ENCODE data around the gene IGSF9. TPM values are rescaled to one million over a fixed set of nuclear protein-coding genes. Genes with fewer than 3 reads are reported as not detected.

Gene IGSF9
- total RNA-seq, 1 experiment from 2014 or later = not detected

- Histone ChIP-seq H3K4me3 (ENCODE audit: low read length) (no peak overlapping the region), H3K27ac (ENCODE audit: low read length) (no peak overlapping the region), H3K9me2 (replicated peaks; ENCODE audit: insufficient read depth, low read length) (no peaks in the 10 kb centered on the region), H3K9ac (ENCODE audit: low read length) (no peak overlapping the region), H3K9me3 (ENCODE audit: low read length) (no peaks in the 10 kb centered on the region), H3K36me3 (ENCODE audit: insufficient read depth, low read length) (no peaks in the 10 kb centered on the region), H3K4me2 (ENCODE audit: low read depth, low read length, poor library complexity, severe bottlenecking) (no peak overlapping the region), H4K20me1 (ENCODE audit: insufficient read depth, low read depth, low read length) (no peaks in the 10 kb centered on the region), H3K27me3 (ENCODE audit: low read length) (no peaks in the 10 kb centered on the region), H3K4me1 (ENCODE audit: low read length) (no peaks in the 10 kb centered on the region), H2AFZ (ENCODE audit: low read length) (no peak overlapping the region), H3K79me2 (ENCODE audit: low read length) (no peaks in the 10 kb centered on the region)
- DNase-seq = no peak
These were observed 25.5 kb upstream of the IGSF9 start for GRCh38 chr1:159970932-159971342.

GRCh38 chr1:159968901-159969300, 23.5 kb upstream of the IGSF9 start:
- H3K36me3 ChIP-seq (ENCODE audit: insufficient read depth, low read length) = no peaks in the 10 kb centered on the region
- H3K9me2 ChIP-seq (replicated peaks; ENCODE audit: insufficient read depth, low read length) = no peaks in the 10 kb centered on the region
- DNase-seq = no peak
- no peaks in the 10 kb centered on the region for H3K27me3 ChIP-seq (ENCODE audit: low read length)
- H3K27ac ChIP-seq (ENCODE audit: low read length) = no peak overlapping the region
- H2AFZ ChIP-seq (ENCODE audit: low read length) = no peak overlapping the region
- no peak overlapping the region for H3K9ac ChIP-seq (ENCODE audit: low read length)
- no peaks in the 10 kb centered on the region for H4K20me1 ChIP-seq (ENCODE audit: insufficient read depth, low read depth, low read length)
- no peaks in the 10 kb centered on the region for H3K4me1 ChIP-seq (ENCODE audit: low read length)
- no peak overlapping the region for H3K4me3 ChIP-seq (ENCODE audit: low read length)
- no peaks in the 10 kb centered on the region for H3K9me3 ChIP-seq (ENCODE audit: low read length)
- no peaks in the 10 kb centered on the region for H3K79me2 ChIP-seq (ENCODE audit: low read length)
- no peak overlapping the region for H3K4me2 ChIP-seq (ENCODE audit: low read depth, low read length, poor library complexity, severe bottlenecking)

GRCh38 chr1:159965263-159965662, 19.9 kb upstream of the IGSF9 start:
- 0 out of 2 replicates have a peak, but pooled peaks cover 5% of the 10 kb centered on the region for H3K27me3 ChIP-seq (ENCODE audit: low read length)
- no peak overlapping the region for H3K27ac ChIP-seq (ENCODE audit: low read length)

GRCh38 chr1:159964144-159964543, 18.7 kb upstream of the IGSF9 start:
- H3K36me3 ChIP-seq (ENCODE audit: insufficient read depth, low read length) = no peaks in the 10 kb centered on the region
- H4K20me1 ChIP-seq (ENCODE audit: insufficient read depth, low read depth, low read length) = no peaks in the 10 kb centered on the region
- no peak overlapping the region for H3K4me3 ChIP-seq (ENCODE audit: low read length)
- H3K79me2 ChIP-seq (ENCODE audit: low read length) = no peaks in the 10 kb centered on the region
- H3K9me2 ChIP-seq (replicated peaks; ENCODE audit: insufficient read depth, low read length) = no peaks in the 10 kb centered on the region
- H2AFZ ChIP-seq (ENCODE audit: low read length) = no peak overlapping the region
- no peaks in the 10 kb centered on the region for H3K9me3 ChIP-seq (ENCODE audit: low read length)
- H3K27ac ChIP-seq (ENCODE audit: low read length) = no peak overlapping the region
- H3K27me3 ChIP-seq (ENCODE audit: low read length) = 0 out of 2 replicates have a peak, but pooled peaks cover 5% of the 10 kb centered on the region
- no peak overlapping the region for H3K4me2 ChIP-seq (ENCODE audit: low read depth, low read length, poor library complexity, severe bottlenecking)
- H3K4me1 ChIP-seq (ENCODE audit: low read length) = no peaks in the 10 kb centered on the region
- no peak overlapping the region for H3K9ac ChIP-seq (ENCODE audit: low read length)
- no peak for DNase-seq

More at GRCh38 chr1:159965263-159965662, 19.9 kb upstream of the IGSF9 start:
- no peaks in the 10 kb centered on the region for H3K79me2 ChIP-seq (ENCODE audit: low read length)
- no peaks in the 10 kb centered on the region for H3K9me2 ChIP-seq (replicated peaks; ENCODE audit: insufficient read depth, low read length)
- no peak overlapping the region for H3K4me3 ChIP-seq (ENCODE audit: low read length)
- H3K9ac ChIP-seq (ENCODE audit: low read length) = no peak overlapping the region
- no peaks in the 10 kb centered on the region for H3K36me3 ChIP-seq (ENCODE audit: insufficient read depth, low read length)
- no peaks in the 10 kb centered on the region for H3K9me3 ChIP-seq (ENCODE audit: low read length)
- no peaks in the 10 kb centered on the region for H4K20me1 ChIP-seq (ENCODE audit: insufficient read depth, low read depth, low read length)
- no peak overlapping the region for H3K4me2 ChIP-seq (ENCODE audit: low read depth, low read length, poor library complexity, severe bottlenecking)
- no peaks in the 10 kb centered on the region for H3K4me1 ChIP-seq (ENCODE audit: low read length)
- DNase-seq = no peak
- H2AFZ ChIP-seq (ENCODE audit: low read length) = no peak overlapping the region

- Histone ChIP-seq H3K27me3 (ENCODE audit: low read length) (0 out of 2 replicates have a peak, but pooled peaks cover 5% of the 10 kb centered on the region), H3K4me1 (ENCODE audit: low read length) (no peaks in the 10 kb centered on the region), H3K27ac (ENCODE audit: low read length) (no peak overlapping the region), H3K9ac (ENCODE audit: low read length) (no peak overlapping the region), H3K36me3 (ENCODE audit: insufficient read depth, low read length) (no peaks in the 10 kb centered on the region), H3K4me2 (ENCODE audit: low read depth, low read length, poor library complexity, severe bottlenecking) (no peak overlapping the region), H4K20me1 (ENCODE audit: insufficient read depth, low read depth, low read length) (no peaks in the 10 kb centered on the region), H3K9me3 (ENCODE audit: low read length) (no peaks in the 10 kb centered on the region), H3K9me2 (replicated peaks; ENCODE audit: insufficient read depth, low read length) (no peaks in the 10 kb centered on the region), H2AFZ (ENCODE audit: low read length) (no peak overlapping the region), H3K4me3 (ENCODE audit: low read length) (no peak overlapping the region), H3K79me2 (ENCODE audit: low read length) (no peaks in the 10 kb centered on the region)
- no peak for DNase-seq
These were observed 16.8 kb upstream of the IGSF9 start for GRCh38 chr1:159962176-159962575.

GRCh38 chr1:159961636-159962035, 16.2 kb upstream of the IGSF9 start:
- Histone ChIP-seq H3K27me3 (ENCODE audit: low read length) (0 out of 2 replicates have a peak, but pooled peaks cover 5% of the 10 kb centered on the region), H3K4me3 (ENCODE audit: low read length) (no peak overlapping the region), H3K9me3 (ENCODE audit: low read length) (no peaks in the 10 kb centered on the region), H3K79me2 (ENCODE audit: low read length) (no peaks in the 10 kb centered on the region), H4K20me1 (ENCODE audit: insufficient read depth, low read depth, low read length) (no peaks in the 10 kb centered on the region), H3K9ac (ENCODE audit: low read length) (no peak overlapping the region), H3K9me2 (replicated peaks; ENCODE audit: insufficient read depth, low read length) (no peaks in the 10 kb centered on the region), H2AFZ (ENCODE audit: low read length) (no peak overlapping the region), H3K27ac (ENCODE audit: low read length) (no peak overlapping the region), H3K4me2 (ENCODE audit: low read depth, low read length, poor library complexity, severe bottlenecking) (no peak overlapping the region), H3K36me3 (ENCODE audit: insufficient read depth, low read length) (no peaks in the 10 kb centered on the region), H3K4me1 (ENCODE audit: low read length) (no peaks in the 10 kb centered on the region)
- no peak for DNase-seq

- no peak overlapping the region for H2AFZ ChIP-seq (ENCODE audit: low read length)
- no peak for DNase-seq
- H3K4me2 ChIP-seq (ENCODE audit: low read depth, low read length, poor library complexity, severe bottlenecking) = no peak overlapping the region
These were observed 15.4 kb upstream of the IGSF9 start for GRCh38 chr1:159960721-159961381.

GRCh38 chr1:159959451-159959850, 14.0 kb upstream of the IGSF9 start:
- Histone ChIP-seq H3K27ac (ENCODE audit: low read length) (no peak overlapping the region), H3K4me3 (ENCODE audit: low read length) (no peak overlapping the region), H2AFZ (ENCODE audit: low read length) (no peak overlapping the region), H3K4me1 (ENCODE audit: low read length) (no peaks in the 10 kb centered on the region), H3K4me2 (ENCODE audit: low read depth, low read length, poor library complexity, severe bottlenecking) (no peak overlapping the region), H3K9ac (ENCODE audit: low read length) (no peak overlapping the region), H3K27me3 (ENCODE audit: low read length) (0 out of 2 replicates have a peak, but pooled peaks cover 5% of the 10 kb centered on the region), H3K9me3 (ENCODE audit: low read length) (no peaks in the 10 kb centered on the region), H3K36me3 (ENCODE audit: insufficient read depth, low read length) (no peaks in the 10 kb centered on the region), H3K9me2 (replicated peaks; ENCODE audit: insufficient read depth, low read length) (no peaks in the 10 kb centered on the region), H4K20me1 (ENCODE audit: insufficient read depth, low read depth, low read length) (no peaks in the 10 kb centered on the region), H3K79me2 (ENCODE audit: low read length) (no peaks in the 10 kb centered on the region)
- no peak for DNase-seq

More at GRCh38 chr1:159960721-159961381, 15.4 kb upstream of the IGSF9 start:
- no peak overlapping the region for H3K4me3 ChIP-seq (ENCODE audit: low read length)
- no peaks in the 10 kb centered on the region for H3K36me3 ChIP-seq (ENCODE audit: insufficient read depth, low read length)
- H3K79me2 ChIP-seq (ENCODE audit: low read length) = no peaks in the 10 kb centered on the region
- H3K27me3 ChIP-seq (ENCODE audit: low read length) = 0 out of 2 replicates have a peak, but pooled peaks cover 5% of the 10 kb centered on the region
- no peak overlapping the region for H3K9ac ChIP-seq (ENCODE audit: low read length)
- H3K9me3 ChIP-seq (ENCODE audit: low read length) = no peaks in the 10 kb centered on the region
- no peaks in the 10 kb centered on the region for H4K20me1 ChIP-seq (ENCODE audit: insufficient read depth, low read depth, low read length)
- H3K27ac ChIP-seq (ENCODE audit: low read length) = no peak overlapping the region
- no peaks in the 10 kb centered on the region for H3K9me2 ChIP-seq (replicated peaks; ENCODE audit: insufficient read depth, low read length)
- no peaks in the 10 kb centered on the region for H3K4me1 ChIP-seq (ENCODE audit: low read length)

Data from Karpas-422 (cell line).